Stimulated activated CD8-positive, alpha-beta memory T cell treated with anti-CD3 and anti-CD28 coated beads, Interleukin-2, amount 100 ng/mL, for 1 hour (primary cell): ENCODE data around the gene PSMD7.

Experiments used
- DNase-seq, 2 donors: peaks; one replicate each; pipeline ENCODE4 v3.0.0-alpha.2; 2020; ENCODE audit warnings: low read depth in 2 of 2

The PSMD7 gene

GRCh38 chr16:74296432-74297144 is at the start of gene PSMD7:
Gene PSMD7 (plus strand): TSS chr16:74296814. CDS start chr16:74296915, 101 bp downstream.
- DNase-seq: peak; percentile 72 to 75

- DNase-seq: no peak
These were observed 47.4 kb upstream of the PSMD7 start for GRCh38 chr16:74249254-74249653.

GRCh38 chr16:74249846-74250245 is 46.8 kb upstream of the PSMD7 start:
- no peak for DNase-seq

GRCh38 chr16:74252329-74252728 is 44.3 kb upstream of the PSMD7 start:
- DNase-seq: no peak

GRCh38 chr16:74253161-74253938 is 43.3 kb upstream of the PSMD7 start:
- no peak for DNase-seq

- DNase-seq: no peak
These were observed 39.6 kb upstream of the PSMD7 start for GRCh38 chr16:74257061-74257460.

- no peak for DNase-seq
These were observed 35.5 kb upstream of the PSMD7 start for GRCh38 chr16:74261068-74261467.

- DNase-seq: no peak
These were observed 31.8 kb upstream of the PSMD7 start for GRCh38 chr16:74264811-74265210.

GRCh38 chr16:74268372-74268782 is 28.2 kb upstream of the PSMD7 start:
- DNase-seq: no peak

GRCh38 chr16:74271872-74272271 is 24.7 kb upstream of the PSMD7 start:
- no peak for DNase-seq

GRCh38 chr16:74275031-74275636 is 21.5 kb upstream of the PSMD7 start:
- DNase-seq: no peak

GRCh38 chr16:74275711-74276110 is 20.9 kb upstream of the PSMD7 start:
- DNase-seq: no peak

GRCh38 chr16:74277974-74278373 is 18.6 kb upstream of the PSMD7 start:
- DNase-seq: no peak

- no peak for DNase-seq
These were observed 17.3 kb upstream of the PSMD7 start for GRCh38 chr16:74279266-74279665.

GRCh38 chr16:74279805-74280204 is 16.8 kb upstream of the PSMD7 start:
- no peak for DNase-seq

GRCh38 chr16:74280448-74280847 is 16.2 kb upstream of the PSMD7 start:
- no peak for DNase-seq

GRCh38 chr16:74281300-74281699 is 15.3 kb upstream of the PSMD7 start:
- DNase-seq: no peak

- no peak for DNase-seq
These were observed 12.9 kb upstream of the PSMD7 start for GRCh38 chr16:74283716-74284115.

- DNase-seq: no peak
These were observed 8.5 kb upstream of the PSMD7 start for GRCh38 chr16:74288065-74288464.

- no peak for DNase-seq
These were observed 6.3 kb upstream of the PSMD7 start for GRCh38 chr16:74290356-74290755.

GRCh38 chr16:74291176-74291575 is 5.4 kb upstream of the PSMD7 start:
- DNase-seq: no peak

- no peak for DNase-seq
These were observed 4.9 kb upstream of the PSMD7 start for GRCh38 chr16:74291577-74292208.

- no peak for DNase-seq
These were observed 546 bp upstream of the PSMD7 start for GRCh38 chr16:74296104-74296431.
